Fibroblast of lung (primary cell): Measurements from ENCODE around the gene APBA1.

Experiments
- EZH2 ChIP-seq: IDR thresholded peaks from 2 replicates; pipeline ENCODE4 v1.5.1; 2012; ENCODE audit warnings: low read length, control low read depth, mild to moderate bottlenecking; ENCODE audit errors: missing control alignments
- TF ChIP-seq, protein P1 (sequence below), 2 donors: IDR thresholded peaks in 1 of 2; conservative IDR thresholded peaks in 1 of 2; 1 replicate in 1 of 2; 2 replicates in 1 of 2; pipeline ENCODE4 v1.5.1; 2011 to 2012; ENCODE audit warnings: low read length in 2 of 2, control low read depth in 1 of 2, inconsistent platforms in 1 of 2, low read depth in 1 of 2, mild to moderate bottlenecking in 1 of 2

DNA sequence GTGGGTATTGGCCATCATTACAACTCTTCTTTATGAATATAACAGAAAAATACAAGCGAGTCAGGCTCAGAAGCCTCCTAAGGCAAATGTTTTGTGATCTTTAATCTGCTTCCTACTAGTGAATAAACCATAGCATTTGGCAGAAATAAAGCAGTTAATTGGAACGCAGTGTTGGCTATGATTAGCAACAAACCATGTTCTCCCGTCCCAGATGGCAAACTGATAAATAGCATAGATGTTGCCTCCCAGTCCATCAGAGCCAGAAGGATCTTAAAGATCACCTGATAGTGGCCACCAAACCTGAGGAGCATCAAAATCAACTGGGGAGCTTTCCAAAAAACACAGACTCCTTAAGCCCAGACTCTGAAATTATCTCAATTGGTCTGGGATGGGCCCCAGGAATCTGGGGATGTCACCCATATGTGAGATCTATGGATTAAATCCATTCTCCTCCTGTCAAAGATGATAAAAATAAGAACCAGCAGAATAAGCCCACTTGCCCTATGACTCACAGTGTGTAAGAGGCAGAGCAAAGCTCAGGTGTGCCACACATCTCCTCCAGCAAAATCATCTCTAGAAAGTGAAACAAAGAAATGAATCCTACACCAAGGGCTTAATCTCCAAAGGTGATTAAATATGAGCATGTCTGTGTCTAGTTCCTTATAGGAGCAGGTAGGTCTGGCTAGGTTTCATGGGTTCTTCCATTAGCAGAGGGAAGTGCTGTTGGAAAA is 50.3 kb downstream of the APBA1 start:
- TF ChIP-seq, protein P1, sequence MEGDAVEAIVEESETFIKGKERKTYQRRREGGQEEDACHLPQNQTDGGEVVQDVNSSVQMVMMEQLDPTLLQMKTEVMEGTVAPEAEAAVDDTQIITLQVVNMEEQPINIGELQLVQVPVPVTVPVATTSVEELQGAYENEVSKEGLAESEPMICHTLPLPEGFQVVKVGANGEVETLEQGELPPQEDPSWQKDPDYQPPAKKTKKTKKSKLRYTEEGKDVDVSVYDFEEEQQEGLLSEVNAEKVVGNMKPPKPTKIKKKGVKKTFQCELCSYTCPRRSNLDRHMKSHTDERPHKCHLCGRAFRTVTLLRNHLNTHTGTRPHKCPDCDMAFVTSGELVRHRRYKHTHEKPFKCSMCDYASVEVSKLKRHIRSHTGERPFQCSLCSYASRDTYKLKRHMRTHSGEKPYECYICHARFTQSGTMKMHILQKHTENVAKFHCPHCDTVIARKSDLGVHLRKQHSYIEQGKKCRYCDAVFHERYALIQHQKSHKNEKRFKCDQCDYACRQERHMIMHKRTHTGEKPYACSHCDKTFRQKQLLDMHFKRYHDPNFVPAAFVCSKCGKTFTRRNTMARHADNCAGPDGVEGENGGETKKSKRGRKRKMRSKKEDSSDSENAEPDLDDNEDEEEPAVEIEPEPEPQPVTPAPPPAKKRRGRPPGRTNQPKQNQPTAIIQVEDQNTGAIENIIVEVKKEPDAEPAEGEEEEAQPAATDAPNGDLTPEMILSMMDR (conservative IDR thresholded peaks at IDR 0.05 in 1 of 2, IDR thresholded peaks at IDR 0.05 in 1 of 2; ENCODE audit: low read depth in 1 of 2, low read length in 2 of 2) = no peak
- TF ChIP-seq EZH2 = no peak
